GF-D8 (cell line): ENCODE data around the gene USP17L5.
"Not testable (repeated sequence)": the region's sequence is repeated elsewhere in the genome, so short reads cannot be mapped to it uniquely, and the experiment has no call there.

ENCODE experiments used
- DNase-seq: peaks from one replicate; lab custom pipeline; 2025; lab: John Stamatoyannopoulos, UW

Gene USP17L5, protein sequence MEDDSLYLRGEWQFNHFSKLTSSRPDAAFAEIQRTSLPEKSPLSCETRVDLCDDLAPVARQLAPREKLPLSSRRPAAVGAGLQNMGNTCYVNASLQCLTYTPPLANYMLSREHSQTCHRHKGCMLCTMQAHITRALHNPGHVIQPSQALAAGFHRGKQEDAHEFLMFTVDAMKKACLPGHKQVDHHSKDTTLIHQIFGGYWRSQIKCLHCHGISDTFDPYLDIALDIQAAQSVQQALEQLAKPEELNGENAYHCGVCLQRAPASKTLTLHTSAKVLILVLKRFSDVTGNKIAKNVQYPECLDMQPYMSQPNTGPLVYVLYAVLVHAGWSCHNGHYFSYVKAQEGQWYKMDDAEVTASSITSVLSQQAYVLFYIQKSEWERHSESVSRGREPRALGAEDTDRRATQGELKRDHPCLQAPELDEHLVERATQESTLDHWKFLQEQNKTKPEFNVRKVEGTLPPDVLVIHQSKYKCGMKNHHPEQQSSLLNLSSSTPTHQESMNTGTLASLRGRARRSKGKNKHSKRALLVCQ

GRCh38 chr4:9339103-9339502, at the start of gene USP17L5:
Gene USP17L5 (plus strand): TSS chr4:9339403. CDS start chr4:9339403, 0 bp downstream.
- DNase-seq, result not testable (repeated sequence)

GRCh38 chr4:9324191-9324590, 15.0 kb upstream of the USP17L5 start:
- DNase-seq, result not testable (repeated sequence)

GRCh38 chr4:9324865-9325264, 14.3 kb upstream of the USP17L5 start, which contains the start of gene USP17L24:
Gene USP17L24 (plus strand): TSS chr4:9325165. CDS start chr4:9325165, 0 bp downstream.
- DNase-seq, result not testable (repeated sequence)

DNA sequence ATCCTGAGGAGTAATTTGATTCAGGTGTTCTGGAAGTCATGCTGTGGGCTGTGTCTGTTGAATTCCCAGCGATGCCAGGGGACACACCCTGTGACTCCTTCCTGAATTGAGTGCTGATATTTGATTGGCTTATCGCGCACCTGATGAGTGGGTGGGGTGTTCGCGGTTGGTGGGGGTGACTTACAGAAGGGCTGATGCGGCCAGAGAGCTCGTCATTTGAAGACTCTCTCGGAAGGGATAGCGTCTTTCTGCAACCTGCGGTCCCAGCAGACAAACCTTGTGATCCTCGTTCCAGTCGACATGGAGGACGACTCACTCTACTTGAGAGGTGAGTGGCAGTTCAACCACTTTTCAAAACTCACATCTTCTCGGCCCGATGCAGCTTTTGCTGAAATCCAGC, 9.6 kb upstream of the USP17L5 start, which contains the start of gene USP17L25:
TSS of gene USP17L25 (plus strand) at position 301 of the 400 bp plus-strand sequence. CDS start at position 301, 0 bp downstream.
- DNase-seq, result not testable (repeated sequence)

- not testable (repeated sequence) for DNase-seq
Observed at GRCh38 chr4:9334358-9334757, 4.8 kb upstream of the USP17L5 start, which contains the start of gene USP17L26. Gene USP17L26 (plus strand): TSS chr4:9334658. CDS start chr4:9334658, 0 bp downstream.

GRCh38 chr4:9343848-9344247, 4.6 kb downstream of the USP17L5 start, which contains the start of gene USP17L27:
Gene USP17L27 (plus strand): TSS chr4:9344148. CDS start chr4:9344148, 0 bp downstream.
- DNase-seq, result not testable (repeated sequence)

DNA sequence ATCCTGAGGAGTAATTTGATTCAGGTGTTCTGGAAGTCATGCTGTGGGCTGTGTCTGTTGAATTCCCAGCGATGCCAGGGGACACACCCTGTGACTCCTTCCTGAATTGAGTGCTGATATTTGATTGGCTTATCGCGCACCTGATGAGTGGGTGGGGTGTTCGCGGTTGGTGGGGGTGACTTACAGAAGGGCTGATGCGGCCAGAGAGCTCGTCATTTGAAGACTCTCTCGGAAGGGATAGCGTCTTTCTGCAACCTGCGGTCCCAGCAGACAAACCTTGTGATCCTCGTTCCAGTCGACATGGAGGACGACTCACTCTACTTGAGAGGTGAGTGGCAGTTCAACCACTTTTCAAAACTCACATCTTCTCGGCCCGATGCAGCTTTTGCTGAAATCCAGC, 9.4 kb downstream of the USP17L5 start, which contains the start of gene USP17L28:
TSS of gene USP17L28 (plus strand) at position 301 of the 400 bp plus-strand sequence. CDS start at position 301, 0 bp downstream.
- not testable (repeated sequence) for DNase-seq

DNA sequence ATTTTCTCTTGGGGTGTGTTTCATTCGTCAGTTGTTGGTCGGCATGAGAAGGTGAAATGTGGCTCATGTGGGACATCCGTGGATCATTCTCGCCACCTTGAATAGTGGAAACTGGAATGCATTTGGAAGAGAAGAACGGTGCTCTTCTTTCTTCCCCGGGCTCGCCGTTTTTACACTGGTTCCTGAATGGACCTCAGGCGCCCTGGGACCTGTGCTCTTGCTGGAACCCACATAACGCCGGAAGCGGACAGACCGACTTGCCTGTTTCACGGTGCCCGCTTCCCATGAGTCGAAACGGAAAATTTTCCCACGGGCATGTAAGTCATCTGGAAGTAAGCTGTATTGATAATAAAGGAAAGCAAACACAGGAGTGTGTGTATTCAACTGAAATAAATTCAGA, 11.7 kb downstream of the USP17L5 start:
- not testable (repeated sequence) for DNase-seq

GRCh38 chr4:9353338-9353737, 14.1 kb downstream of the USP17L5 start, which contains the start of gene USP17L29:
Gene USP17L29 (plus strand): TSS chr4:9353638. CDS start chr4:9353638, 0 bp downstream.
- DNase-seq, result not testable (repeated sequence)

GRCh38 chr4:9362829-9363228, 23.6 kb downstream of the USP17L5 start, which contains the start of gene USP17L30:
Gene USP17L30 (plus strand): TSS chr4:9363129. CDS start chr4:9363129, 0 bp downstream.
- not testable (repeated sequence) for DNase-seq

DNA sequence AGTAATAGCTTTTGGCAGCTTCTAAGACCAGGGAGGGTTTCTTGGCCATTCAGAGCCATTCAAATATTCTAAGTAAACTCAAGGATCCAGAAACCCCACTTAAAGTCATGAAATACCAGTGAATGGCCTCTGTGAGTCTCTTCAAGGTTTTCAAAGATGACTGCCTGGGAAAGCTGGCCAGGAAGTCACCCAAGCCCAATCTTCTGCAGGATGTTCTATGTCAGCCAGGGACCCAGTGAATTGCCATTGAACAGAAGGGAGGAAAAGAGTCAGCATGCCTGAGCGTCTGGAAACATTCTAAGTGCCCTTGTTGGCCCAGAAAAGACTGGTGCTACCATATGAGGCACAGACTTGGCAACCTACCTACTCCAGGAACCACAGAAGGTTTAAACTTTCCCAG, 40.7 kb downstream of the USP17L5 start:
- not testable (repeated sequence) for DNase-seq

DNA sequence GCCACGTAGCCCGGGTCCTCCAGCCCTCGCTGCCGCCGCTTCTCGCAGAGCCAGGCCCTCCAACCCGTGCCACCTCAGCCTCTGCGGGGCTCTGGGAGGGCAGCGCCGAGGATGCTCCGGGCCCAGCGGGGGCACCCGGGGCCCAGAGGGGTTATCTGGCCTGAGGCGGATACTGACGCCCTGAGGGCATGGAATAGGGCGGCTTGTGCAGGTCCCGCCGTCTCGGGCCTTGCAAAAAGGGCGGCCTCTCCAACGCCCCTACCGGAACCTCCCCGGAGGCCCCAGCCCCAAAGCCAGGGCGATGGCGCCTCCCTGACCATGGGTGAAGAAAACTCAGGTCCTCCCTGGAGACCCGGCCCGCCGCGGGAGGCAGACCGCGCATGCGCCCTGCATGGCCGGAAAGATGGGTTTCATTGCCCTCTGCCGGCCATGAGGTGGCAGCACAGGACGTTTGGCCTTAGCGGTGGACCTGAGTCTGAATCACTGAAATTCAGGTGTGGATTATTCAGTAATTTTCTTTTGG, 41.9 kb downstream of the USP17L5 start:
- DNase-seq, result not testable (repeated sequence)

DNA sequence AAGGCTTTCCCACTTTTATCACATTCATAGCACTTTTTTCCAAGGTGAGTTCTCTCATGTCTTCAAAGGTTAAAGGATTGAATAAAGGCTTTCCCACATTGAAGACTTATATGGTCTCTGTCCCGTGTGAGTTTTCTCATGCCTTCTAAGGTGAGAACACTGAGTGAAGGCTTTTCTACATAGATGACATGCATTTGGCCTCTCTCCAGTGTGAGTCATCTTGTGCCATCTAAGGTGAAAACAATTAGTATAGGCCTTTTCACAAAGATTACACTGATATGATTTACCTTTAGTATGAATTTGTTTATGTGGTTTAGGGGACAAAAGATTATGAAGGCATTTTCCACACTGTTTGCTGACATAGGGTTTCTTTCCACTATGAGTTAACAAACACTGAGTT, 44.9 kb downstream of the USP17L5 start:
- DNase-seq, result no peak

DNA sequence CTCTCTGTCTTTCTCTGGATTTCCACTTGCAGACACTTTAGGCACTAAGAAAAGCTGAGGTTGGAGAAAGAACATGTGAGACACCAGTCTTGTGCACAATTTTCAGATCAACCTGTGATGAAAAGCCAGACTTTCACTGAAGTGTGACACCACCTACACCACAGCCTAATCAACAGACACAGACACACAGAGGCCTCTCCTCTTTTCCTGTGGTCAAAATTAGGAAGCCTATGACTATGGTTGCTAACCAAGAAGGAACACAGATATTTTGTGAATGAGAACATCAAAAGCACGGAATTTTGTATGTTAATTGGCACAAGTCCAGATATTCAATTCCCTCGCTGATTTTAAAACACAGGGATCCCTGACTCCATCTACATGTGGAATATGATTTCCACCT, 49.8 kb downstream of the USP17L5 start:
- DNase-seq, result not testable (repeated sequence)
